A549 treated with AZD2906 at 1 μM for 4 hours (cell line): ENCODE data around the gene SEC22C. TPM values are rescaled to one million over a fixed set of nuclear protein-coding genes. Genes with fewer than 3 reads are reported as not detected.

ENCODE experiments used
- total RNA-seq: library from RNA; stranded (reverse); fragments of 200-300 nt; extraction: Qiagen RNA extraction; gene quantifications from 5 replicates; pipeline ENCODE4 v1.2.3, GENCODE V29; 2022

Gene SEC22C, protein sequence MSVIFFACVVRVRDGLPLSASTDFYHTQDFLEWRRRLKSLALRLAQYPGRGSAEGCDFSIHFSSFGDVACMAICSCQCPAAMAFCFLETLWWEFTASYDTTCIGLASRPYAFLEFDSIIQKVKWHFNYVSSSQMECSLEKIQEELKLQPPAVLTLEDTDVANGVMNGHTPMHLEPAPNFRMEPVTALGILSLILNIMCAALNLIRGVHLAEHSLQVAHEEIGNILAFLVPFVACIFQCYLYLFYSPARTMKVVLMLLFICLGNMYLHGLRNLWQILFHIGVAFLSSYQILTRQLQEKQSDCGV
- 30.9 to 35.6 TPM (median 34.8 TPM) in 5 replicates for total RNA-seq

DNA sequence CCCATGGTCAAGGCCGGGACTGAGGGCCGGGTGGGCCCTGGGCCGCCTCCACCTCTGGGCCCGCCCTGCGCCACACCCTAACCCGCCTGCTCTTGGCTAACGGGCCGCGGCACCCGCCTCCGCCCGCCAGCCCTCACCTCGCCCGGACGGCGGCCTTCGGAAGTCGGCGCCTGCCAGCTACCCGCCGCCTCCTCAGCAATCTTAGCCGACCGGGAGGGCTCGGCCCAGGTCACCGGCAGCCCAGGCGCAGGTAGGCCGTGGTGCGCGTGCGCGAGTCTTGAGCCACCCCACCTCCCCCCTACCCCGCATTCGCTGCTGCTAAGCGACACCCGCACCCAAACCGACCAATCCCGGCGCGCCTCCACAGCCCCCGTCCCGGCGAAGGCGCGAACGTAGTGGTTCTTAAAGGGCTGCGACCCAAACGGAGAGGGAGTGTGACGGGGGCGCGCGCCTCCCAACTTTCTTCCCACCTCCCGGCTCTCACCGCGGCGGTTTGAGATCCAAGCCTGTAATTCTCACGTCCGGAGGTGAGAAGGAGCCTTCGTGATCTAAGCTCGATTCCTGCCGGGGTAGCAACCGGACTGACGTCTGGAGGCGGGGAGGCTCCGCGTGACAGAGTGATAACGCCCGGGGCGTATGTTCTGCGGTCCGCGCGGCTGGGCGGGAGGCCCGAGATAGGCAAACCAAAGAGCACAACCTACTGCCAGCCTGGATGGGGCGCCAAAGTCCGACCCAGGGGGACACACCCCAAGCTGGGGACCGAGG lies at the start of gene SEC22C:
SEC22C (minus strand) TSS at position 259 of the 765 bp plus-strand sequence. CDS start 12,921 bp downstream, outside the sequence.

DNA sequence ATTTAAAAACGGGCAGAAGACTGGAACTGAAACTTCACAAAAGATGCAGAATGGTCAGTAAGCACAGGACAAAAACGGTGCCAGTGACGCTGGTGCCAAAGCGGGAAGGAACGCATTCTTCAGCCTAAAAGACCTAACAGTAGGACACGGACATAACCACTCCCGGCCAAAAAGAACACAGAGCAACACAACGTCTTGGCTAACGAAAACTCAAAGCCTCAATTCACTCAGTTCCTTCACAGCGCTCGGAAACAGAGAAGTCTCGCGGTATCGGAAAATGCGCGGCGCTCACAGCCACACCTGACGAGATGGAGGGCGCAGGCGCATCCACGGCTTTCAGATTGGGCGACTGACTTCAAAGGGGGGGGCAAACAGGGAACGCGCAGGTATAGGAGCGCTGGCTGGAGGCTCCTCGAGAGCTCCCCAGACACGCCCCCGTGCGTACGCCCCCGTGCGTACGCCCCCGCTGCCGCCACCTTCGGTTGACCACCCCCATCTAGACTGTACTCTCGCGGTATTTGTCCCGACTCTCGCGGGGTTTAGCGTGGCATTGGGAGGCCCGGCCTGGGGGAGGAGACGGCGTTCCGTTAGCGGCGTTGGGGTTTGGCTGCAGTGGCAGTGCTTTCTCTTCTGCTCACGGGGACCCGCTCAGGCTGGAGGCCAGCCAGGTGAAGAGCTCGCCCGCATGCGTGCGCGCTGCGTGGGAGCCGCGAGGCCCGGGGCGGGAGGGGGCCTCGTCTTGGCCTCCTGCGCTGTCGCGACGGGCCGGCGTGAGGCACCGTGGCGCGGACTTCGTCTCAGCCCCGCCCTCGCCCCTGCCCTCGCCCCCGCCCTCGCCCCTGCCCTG lies 18.6 kb upstream of the SEC22C start, which contains the start of gene NKTR:
NKTR (plus strand) TSS at position 576 of the 847 bp plus-strand sequence. CDS start 321 bp downstream, outside the sequence.

DNA sequence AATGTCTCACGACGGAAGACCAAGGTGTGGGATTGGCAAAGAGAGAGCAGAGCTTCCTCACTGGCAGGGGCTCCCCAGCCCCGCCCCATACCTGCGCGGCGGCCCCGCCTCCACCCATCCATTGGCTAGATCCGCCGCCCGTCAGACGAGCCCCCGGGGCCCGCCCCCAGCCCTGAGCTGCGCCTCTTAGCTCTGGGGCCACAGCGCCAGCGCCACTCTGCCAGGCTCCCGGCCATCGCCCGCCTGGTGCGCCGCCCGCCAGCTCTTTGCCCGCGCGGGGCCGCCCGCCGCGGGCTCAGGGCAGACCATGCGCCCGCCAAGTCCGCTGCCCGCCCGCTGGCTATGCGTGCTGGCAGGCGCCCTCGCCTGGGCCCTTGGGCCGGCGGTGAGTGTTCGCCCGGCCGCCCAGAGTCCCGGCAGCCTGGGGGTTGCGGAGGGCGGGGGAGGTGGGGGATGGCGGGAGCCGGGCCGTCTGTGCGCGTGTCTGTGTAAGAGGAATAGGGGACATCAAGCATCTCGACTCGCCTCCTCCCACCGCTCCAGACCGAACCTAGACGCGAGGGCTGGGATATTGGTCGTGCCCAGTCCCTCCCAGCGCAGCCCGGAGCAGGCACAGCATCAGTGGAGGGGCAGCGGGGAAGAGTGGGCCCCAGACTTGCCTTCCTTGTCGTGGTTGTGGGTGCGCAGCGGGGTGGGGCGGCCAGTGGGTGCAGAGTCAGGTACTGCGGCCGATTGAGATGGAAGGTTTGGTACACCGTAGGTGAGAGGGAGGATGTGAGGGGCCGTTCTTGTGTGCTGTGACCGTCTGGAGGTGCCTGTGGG lies 79.1 kb downstream of the SEC22C start, which contains the start of gene VIPR1:
VIPR1 (plus strand) TSS at position 215 of the 822 bp plus-strand sequence; CDS start at position 308, 93 bp downstream.

Other genes starting within 250 kb of the SEC22C start
- gene LYZL4, start 171.4 kb downstream of the SEC22C start, total RNA-seq, result not detected in 5 replicates
- gene VIPR1, start 79.3 kb downstream of the SEC22C start, total RNA-seq, result 2.0 to 2.5 TPM (median 2.1 TPM) in 5 replicates
- gene SS18L2, start 8.9 kb upstream of the SEC22C start, total RNA-seq, result 17.6 to 18.8 TPM (median 17.8 TPM) in 5 replicates
- gene NKTR, start 18.7 kb upstream of the SEC22C start, total RNA-seq, result 8.8 to 12.7 TPM (median 9.7 TPM) in 5 replicates
- 5.3 to 6.5 TPM (median 5.8 TPM) in 5 replicates for gene ZBTB47, start 71.7 kb upstream of the SEC22C start, total RNA-seq
- not detected in 5 replicates for gene KLHL40, start 103.6 kb upstream of the SEC22C start, total RNA-seq
- gene HHATL, start 120.8 kb upstream of the SEC22C start, total RNA-seq, result not detected in 5 replicates
- gene CCDC13, start 191.3 kb upstream of the SEC22C start, total RNA-seq, result 0.26 to 0.50 TPM (median 0.45 TPM) in 5 replicates
- gene HIGD1A, start 222.5 kb upstream of the SEC22C start, total RNA-seq, result 70.8 to 94.1 TPM (median 72.1 TPM) in 5 replicates
- gene ACKR2, start 227.5 kb upstream of the SEC22C start, total RNA-seq, result 0.09 to 0.13 TPM (median 0.10 TPM) in 3 of 5 replicates, not detected in the others